ENCODE results near the gene CNNM2.

DNA sequence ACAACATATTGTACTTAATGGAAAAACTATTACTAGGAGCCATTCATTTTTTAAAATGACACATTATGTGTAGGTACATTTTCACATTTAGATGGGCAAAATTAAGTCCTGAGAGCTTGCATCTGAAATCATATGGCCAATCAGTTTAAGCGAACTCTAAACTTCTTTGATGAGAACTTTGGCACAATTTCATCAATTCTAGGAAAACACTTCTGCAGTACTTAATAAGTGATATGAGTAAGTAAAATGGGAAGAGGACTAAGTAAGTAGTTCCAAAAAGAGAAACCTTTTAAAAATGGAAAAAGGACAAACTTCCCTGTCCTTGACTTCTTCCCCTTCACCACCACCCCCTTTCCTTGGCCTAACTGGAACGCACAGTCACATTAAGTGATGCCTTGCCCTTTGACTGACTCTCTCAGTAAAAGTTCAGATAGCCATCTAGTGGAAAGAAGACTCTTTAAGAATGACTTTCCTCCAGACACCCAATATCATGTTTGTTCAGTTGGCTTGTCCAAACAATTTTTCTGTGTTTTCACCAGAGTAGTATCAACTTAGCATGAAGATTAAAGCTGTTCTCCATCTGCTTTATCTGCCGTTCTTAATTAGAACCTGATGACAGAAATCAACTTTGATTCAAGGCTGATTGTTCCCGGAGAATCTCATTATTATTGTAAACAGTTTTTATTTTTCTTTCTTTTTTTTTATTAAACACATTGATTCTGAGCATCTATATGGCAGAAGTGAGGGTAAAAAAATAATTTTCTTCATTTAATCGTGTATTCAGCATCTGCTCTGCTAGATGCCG is 45.1 kb downstream of the CNNM2 start:
- TF ChIP-seq, protein P1, sequence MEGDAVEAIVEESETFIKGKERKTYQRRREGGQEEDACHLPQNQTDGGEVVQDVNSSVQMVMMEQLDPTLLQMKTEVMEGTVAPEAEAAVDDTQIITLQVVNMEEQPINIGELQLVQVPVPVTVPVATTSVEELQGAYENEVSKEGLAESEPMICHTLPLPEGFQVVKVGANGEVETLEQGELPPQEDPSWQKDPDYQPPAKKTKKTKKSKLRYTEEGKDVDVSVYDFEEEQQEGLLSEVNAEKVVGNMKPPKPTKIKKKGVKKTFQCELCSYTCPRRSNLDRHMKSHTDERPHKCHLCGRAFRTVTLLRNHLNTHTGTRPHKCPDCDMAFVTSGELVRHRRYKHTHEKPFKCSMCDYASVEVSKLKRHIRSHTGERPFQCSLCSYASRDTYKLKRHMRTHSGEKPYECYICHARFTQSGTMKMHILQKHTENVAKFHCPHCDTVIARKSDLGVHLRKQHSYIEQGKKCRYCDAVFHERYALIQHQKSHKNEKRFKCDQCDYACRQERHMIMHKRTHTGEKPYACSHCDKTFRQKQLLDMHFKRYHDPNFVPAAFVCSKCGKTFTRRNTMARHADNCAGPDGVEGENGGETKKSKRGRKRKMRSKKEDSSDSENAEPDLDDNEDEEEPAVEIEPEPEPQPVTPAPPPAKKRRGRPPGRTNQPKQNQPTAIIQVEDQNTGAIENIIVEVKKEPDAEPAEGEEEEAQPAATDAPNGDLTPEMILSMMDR (IDR thresholded peaks at IDR 0.05): no peak
- TF ChIP-seq EZH2 (IDR thresholded peaks at IDR 0.05; ENCODE audit: borderline replicate concordance, insufficient read depth, low read depth, low read length, poor library complexity, severe bottlenecking): no peak
